Activated CD8-positive, alpha-beta memory T cell treated with anti-CD3 and anti-CD28 coated beads for 24 hours (primary cell): ENCODE data around the gene CLEC16A.

Experiments used
- DNase-seq: peaks from one replicate; pipeline ENCODE4 v3.0.0-alpha.2; 2020

CLEC16A gene

DNA sequence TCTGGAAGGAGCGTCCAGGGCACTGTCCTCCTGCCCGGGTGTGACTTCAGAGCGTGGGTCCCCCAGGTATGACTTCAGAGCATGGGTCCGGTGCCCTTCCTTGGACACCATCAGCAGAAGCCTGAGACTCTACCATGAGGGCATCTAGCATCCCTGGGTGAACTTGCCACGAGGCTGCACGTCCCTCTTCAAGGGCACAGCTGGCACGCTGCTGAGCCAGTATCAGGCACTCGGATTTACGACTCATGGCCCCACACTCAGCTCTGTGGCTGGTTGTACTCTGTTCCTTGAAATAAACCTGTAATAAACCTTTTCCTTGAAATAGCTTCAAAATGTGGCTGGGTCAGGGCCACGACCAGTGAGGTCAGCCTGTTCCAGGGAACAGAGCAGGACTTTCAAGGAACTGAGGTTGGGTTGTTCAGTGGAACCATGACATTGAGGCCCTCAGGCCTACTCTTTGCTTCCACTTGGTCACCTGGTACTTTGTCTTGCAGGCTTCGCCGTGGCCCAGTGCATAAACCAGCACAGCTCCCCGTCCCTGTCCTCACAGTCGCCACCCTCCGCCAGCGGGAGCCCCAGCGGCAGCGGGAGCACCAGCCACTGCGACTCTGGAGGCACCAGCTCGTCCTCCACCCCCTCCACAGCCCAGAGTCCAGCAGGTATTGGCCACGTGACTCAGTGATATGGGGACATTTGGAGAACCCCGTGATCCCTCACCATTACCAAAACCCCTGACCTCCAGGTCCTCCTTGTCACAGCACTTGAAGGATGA is 221.7 kb downstream of the CLEC16A start:
- no peak for DNase-seq

DNA sequence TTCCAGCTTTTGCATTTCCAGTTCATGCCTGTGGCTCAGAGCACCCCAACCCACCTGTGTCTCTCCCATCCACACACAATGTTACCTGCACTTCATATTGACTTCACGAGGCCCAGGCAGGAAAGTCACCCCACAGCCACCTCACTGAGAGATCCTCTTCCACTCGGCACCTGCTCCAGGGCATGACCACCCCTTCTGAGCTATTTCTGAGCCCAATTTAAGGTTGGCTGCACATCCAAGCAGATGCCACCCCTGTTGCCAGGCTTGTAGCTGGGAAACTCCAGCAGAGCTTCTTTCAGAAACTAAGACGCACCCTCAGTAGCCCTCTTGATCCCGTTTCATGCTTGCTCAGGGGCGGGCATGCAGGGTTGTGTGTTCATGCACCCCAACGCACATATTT is 223.2 kb downstream of the CLEC16A start:
- no peak for DNase-seq

DNA sequence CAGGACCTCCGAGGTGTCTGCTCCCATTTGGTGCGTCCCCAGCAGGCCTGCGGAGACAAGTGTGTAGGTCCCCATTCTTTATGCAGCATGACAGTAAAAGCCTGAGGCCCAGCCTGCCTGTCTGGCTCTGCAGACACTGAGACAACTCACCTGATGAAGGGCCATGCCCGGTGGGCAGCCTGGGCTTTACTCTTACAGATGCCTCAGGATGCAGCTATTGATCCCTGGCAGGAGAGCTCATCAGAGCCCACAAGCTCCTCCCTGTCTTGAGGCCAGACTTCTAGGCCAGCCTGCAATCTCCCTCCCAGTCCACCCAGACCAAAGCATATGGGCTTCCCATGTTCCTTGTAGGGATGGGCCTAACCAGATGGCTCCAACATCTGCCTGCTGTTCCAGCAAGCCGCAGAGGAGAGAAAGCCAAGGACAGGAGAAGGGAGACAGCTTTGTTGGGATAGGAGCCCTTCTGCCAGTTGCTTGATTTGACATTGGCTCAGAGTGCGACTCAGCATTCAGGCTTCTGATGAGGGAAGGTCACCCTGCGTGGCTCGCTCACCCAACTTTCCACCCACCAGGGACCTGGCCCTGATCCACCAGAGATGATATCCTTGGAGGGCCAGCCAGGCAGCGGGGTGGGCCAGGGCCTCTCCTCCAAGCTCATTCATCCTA is 224.2 kb downstream of the CLEC16A start:
- DNase-seq, result no peak

DNA sequence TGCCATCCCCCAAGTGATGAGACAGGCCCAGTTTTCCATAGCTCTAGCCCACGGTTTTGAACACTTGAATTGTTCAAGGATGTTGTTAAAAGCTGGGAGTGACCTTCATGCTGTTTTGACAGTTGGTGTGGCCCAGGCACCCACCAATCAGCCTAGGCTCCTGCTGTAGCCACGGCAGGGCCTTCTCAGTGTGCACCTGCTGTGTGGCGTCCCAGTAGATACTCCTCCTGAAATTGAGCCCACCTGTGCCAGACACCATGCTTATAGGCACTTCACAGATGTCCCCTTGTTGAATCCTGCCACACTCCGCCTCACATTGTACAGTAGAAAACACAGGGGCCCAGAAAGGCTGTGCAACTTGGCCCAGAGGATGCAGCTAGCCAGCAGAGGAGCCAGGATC is 225.3 kb downstream of the CLEC16A start:
- no peak for DNase-seq

DNA sequence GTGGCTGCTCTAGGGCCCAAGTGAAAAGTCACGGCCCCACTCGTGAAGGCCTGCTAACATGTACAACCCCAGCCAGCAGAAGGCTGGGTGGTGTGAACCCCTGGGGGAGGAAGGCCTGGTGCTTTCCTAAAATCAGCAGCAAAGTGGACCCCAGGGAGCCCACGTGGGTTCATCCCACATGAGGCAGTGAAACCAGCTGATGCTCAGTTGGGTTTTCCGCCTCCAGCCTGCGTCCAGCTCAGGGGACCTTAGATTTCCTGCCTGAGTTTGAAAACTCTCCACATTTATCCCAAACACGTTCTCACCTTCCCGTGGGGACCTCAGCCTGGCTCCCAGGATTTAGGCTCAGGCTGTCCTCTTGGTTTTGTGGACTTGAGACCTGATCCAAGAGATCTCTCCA is 225.8 kb downstream of the CLEC16A start:
- no peak for DNase-seq

DNA sequence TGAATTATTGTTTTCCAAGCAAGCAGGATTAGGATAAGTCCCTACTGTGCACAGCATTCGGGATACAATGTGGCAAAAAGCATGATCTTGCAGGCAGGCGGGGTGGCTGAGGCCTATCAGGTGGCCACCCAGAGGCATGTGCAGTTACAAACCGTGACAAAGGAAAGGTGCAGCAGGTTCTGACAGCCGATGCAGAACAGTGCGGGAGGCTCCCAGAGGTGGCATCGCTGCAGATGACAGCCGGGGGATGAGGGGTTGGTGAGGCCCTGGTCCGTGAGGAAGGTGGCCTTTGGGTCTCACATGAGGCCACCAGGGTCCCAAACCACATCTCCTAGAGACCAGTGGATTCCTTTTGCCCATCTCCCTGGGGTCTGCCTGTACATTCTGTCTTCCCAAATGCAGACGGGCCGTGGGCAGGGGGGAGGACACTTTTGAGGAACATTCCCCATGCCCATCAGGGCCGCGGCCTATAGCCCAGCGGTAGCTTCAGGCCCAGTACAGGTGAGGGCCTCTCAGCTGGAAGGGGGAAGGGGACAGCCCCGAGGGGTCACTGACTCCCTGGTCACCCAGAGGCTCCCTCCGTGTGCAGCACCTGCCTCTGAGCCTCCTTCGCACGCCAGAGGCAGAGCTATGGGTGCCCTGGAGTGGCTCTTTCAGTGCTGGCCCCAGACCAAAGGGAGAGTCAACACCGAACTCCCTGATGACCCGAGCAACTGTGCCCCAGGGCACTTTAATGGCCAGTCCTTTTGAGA is 226.5 kb downstream of the CLEC16A start:
- no peak for DNase-seq

DNA sequence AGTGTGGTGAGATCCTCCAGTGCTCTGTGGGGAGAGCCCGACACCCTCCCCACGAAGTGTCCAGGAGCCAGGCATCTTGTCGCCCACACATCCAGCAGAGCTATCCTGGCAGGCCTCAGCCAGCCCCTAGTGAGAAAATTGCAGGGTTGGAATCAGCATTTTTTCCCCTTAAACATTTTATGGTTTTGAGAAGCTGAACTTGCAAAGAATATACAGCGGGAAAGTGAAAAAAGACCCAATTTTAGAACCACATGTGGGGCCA is 227.0 kb downstream of the CLEC16A start:
- DNase-seq, result no peak

DNA sequence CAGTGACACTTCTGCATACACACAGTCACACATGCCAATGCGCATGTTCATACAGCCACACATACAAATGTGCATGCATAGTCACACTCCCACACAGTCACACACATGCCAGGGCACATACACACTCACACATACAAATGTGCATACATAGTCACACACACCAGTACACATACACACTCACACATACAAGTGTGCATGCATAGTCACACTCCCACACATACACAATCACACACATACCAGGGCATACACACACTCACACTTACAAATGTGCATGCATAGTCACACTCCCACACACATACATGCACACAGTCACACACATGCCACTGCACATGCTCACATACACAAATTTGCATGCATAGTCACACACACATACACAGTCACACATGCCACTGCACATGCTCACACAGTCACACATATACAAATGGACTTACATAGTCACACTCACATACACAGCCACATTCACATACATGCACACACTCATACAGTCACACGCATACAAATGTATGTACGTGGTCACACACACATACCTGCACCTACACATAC is 227.5 kb downstream of the CLEC16A start:
- no peak for DNase-seq

DNA sequence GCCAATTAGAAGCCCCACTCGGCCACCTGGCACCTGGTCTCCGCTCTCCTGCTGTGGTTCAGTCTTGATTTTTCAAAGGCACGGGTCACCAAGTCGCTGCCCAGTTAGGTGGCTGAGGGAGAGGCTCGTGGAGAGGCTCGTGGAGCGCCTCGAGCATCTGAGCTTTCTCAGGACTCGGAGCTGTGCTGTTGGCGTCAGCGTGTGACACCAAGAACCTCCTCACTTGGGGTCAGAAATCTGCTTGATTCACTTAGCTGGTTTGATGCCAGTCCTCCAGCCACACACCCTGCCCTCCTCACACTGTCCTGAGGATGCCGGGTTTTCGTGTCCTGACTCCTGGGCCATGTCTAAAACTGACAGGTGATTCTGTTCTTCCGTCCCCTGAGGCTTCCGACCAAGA is 229.1 kb downstream of the CLEC16A start:
- no peak for DNase-seq

DNA sequence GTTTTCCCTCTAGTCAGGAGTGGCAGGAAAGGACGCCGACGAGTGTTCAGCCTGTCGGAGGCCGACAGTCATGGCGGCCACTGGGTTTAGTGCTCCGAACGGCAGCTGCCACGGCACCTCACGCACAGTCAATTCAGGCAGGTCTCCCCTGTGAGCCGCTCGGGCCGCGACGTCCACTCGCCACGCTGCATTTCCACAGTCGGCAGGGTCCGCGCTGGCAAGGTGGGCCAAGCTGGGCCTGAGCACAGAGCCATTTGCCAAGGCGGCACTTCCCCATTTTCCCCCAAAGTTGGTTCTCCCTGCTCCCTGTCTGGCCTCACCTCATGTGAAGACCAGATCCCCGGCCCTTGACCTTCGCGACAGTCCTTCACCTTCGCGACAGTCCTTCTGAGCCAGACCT is 229.8 kb downstream of the CLEC16A start:
- no peak for DNase-seq

DNA sequence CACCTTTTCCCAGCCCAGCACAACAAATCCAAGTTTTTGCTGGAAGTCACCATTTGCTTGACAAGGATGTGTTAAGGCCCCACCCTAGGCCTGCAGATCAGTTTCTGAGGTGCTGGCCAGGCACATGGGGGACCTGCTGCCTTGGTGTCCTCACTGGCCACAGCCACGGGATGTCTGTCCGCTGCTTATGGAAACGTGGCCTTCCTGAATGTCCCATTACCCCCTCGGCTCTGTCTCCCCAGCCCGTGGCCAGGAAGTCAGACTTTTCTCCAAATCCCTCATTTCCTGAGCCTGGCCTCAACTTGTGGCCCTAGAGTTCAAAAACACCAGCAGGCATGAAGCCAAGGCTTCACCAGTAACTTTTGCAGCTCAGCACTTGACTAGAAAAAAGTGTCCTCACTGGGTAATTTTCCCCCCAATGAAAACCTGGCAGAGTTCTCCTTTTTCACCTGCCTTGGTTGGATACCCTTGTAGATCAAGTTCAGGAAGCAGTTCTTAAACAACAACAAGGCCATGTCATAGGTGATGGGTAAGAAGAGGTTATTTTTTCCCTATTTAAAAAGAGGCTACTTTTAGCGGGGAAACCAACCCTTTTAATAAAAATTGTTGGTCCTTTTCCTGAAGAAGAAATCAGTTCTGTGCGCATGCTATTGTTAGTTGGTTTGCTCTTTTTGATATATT is 230.9 kb downstream of the CLEC16A start:
- no peak for DNase-seq

DNA sequence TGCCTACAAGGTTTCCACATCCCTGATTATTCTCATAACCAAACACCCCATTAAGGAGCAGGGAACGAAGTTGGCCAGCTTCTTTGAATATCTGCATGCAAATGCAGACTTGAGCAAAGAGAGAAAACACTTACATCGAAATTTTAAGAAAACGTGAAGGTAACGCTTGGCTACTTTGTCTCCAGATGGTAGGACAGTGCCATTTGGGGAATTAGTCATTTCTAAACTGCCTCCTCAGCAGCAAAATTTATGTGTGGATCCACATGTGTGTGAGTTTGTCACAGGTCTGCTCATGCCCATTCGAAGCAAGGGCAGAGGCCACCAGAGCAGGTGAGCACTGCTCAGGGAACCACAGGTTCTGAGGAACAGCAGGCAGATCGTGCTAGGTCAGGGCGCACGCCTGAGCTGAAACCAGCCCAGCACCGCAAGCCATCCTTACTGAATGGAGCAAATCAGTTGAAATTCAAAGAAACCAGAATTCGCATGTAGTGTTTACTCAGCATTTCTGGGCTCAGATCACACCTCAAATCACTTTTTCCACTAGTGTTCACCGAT is 231.5 kb downstream of the CLEC16A start:
- DNase-seq, result peak; percentile 74

DNA sequence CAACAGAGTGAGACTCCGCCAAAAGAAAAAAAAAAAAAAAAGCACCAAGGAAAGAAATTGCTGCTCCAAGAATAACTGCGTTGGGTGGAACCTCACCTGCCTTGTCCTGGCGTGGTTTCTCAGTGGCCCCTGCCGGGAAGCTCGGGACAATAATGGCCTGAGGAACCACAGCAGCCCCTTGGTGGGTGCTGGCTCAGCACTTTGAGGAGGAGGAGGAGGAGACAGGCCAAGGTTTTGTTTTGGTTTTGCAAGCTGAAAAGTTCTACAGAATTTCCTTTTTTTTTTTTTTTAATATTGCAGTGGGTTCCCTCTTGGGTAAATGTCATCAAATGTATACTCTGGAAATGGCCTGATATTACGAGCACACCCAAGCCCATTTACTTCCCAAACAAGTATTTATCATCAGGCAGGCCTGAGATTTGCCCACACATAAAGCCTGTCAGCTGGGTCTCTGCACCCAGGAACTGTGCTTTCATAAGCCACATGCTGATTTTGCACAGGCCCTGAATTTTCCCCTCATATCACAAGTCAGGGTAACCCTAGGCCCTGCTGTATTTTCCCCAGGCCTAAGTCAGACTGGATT is 233.3 kb downstream of the CLEC16A start:
- DNase-seq, result no peak

DNA sequence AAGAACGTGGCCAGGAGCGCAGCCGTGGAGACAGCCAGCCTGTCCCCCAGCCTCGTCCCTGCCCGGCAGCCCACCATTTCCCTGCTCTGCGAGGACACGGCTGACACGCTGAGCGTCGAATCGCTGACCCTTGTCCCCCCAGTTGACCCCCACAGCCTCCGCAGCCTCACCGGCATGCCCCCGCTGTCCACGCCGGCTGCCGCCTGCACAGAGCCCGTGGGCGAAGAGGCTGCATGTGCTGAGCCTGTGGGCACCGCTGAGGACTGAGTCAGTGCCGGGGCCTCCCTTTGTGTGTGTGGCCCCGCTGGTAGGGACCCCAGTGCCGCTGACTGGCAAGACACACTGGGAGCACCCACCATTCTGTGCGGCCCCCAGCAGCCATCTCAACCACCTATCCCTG is 234.1 kb downstream of the CLEC16A start:
- DNase-seq, result no peak

DNA sequence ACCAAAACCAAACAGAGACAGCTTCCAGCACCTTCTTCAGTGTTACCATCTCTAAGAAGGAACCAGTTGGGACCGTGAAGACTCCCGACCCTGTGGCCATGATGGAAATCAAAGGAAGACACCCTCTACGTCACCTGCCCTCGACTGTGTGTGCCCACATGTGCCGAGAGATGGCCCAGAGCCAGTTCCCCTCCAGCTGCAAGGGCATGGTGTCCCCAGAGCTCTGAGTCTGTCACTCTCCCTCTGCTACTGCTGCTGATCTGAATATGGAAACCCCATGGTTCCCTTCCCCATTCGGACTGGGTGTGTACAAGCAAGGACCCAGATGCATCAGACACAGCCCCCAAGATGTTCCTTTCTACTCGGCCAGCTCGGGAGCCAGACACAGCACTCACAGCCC is 235.2 kb downstream of the CLEC16A start:
- DNase-seq, result no peak

DNA sequence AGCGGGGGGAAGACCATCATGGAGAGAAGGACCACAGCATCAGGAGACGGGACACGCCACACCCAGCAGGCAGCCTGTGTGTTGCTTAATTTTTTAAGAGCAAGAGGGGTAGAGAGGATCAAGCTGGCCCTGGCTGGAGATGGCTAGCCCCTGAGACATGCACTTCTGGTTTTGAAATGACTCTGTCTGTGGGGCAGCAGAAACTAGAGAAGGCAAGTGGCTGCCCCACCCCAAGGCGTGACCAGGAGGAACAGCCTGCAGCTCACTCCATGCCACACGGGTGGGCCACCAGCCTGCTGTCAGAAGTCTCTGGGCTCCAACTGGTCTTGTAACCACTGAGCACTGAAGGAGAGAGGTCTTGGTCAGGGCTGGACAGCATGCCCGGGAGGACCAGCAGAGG is 236.1 kb downstream of the CLEC16A start:
- DNase-seq, result no peak

DNA sequence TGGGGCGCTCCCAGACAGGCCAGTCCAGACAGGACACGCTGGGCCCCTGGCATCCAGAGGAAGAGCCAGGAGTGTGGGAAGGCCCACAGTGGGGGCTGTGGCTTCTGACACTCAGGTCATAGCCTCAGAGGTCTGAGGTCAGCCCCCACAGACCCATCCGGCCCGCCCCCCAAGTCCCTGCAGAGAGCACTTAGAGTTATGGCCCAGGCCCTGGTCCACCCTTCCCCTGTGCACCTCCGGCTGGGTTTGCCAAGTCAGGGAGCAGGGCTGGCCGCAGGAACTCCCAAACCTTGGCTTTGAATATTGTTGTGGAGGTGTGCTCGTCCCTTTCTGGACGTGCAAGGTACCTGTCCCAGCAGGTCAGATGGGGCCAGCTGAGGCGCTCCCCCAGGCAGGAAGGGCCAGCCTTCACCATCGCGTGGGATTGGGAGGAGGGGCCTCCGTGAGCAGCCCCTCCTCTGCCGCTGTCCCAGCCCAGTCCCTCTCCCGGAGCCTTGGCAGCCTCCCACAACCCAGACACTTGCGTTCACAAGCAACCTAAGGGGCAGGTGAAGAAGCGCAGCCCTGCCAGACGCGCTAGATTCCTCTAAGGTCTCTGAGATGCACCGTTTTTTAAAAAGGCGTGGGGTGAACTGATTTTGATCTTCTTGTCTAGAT is 237.0 kb downstream of the CLEC16A start:
- no peak for DNase-seq

DNA sequence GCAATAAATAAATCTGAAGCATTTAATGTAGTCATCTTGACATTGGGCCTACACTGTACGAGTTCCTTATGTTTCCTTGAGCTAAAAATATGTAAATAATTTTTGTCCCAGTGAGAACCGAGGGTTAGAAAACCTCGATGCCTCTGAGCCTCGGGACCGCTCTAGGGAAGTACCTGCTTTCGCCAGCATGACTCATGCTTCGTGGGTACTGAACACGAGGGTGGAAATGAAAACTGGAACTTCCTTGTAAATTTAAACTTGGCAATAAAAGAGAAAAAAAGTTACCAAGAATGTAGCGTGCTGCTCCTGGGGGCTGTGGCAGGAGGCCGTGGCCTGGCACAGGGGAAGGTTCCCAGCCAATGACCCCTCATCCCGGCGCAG is 237.5 kb downstream of the CLEC16A start:
- DNase-seq, result no peak

DNA sequence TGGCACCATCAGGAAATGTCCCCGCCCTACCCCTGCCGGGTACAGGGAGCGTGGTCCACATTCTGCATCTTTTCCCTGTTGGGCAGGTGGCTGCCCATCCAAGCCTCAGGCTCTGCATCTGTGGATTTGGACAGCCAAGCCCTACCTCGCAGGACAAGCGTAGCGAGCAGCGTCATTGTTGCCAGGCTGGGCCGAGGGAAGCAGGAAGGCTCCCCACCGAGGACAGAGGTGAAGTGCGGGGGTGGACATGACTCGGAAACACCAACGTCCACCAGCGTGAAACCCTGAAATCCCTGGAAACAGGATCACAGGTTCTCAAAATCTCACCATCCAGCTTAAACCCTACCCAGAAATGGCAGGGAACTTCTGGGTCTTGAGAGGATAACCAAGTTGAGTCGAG is 238.0 kb downstream of the CLEC16A start:
- DNase-seq, result no peak

DNA sequence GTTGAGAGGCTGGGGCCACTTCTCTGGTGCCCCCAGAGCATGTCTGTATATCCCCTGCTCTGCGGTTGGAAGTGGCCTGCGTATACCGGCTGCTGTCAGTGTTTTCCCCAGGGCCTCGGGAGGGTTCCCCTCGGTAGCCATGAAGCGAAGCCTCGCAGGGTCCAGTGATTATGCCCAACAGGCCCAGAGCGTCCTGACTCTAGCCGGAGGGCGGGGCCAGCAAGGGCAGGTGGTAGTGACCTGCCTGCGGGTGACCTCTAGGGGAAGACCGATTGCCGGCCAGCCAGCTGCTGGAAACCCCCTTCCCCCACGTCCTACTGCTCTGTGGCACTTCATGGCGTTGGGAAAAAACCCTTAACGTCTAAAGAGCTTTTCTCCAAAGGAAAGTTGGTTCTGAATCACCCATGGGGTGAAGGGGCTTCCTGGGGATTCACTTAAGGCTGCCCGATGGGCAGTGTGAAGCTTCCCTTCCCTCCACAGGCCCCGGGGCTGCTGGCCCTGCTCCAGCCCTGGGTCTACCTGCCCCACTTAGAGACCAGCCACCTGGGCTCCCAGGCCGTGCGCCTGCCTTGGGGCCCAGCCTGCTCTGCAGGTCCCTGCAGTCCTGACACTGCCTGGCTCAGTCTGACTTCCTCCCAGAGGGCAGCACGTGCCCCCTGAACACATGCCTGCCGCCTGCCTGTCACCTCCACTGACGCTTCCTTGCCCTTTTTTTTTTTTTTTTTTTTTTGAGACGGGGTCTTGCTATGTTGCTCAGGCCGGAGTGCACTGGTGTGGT is 238.9 kb downstream of the CLEC16A start:
- DNase-seq, result no peak

DNA sequence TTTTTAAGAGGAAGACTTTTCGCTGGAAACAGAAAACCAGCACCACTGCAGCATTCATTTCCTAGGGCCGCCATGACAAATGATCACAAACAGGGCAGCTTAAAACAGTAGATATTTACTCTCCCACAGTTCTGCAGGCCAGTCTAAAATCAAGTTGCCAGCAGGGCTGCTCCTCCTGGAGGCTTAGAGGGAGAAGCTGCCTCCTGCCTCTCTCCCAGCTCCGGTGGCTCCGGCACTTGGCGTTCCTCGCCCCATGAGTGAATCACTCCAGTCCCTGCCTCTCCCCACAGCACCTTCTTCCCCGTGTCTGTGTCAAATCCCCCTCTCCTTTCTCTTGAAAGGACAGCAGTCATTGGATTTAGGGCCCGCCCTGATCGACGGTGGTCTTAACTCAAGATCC is 239.6 kb downstream of the CLEC16A start:
- no peak for DNase-seq
